ENCODE data around the gene RANBP10. TPM values are rescaled to one million over a fixed set of nuclear protein-coding genes. Genes with fewer than 3 reads are reported as not detected.

The RANBP10 gene
- total and polyA plus RNA-seq, 7 donors = 4.2 to 15.5 (median 7.5) TPM

- H3K4me1 ChIP-seq = no peaks in the 10 kb centered on the region
- DNase-seq = no peak
- TF ChIP-seq EP300 (IDR thresholded peaks at IDR 0.05) (no peak), POLR2AphosphoS5 (IDR thresholded peaks at IDR 0.05) (no peak), POLR2A (IDR thresholded peaks at IDR 0.05) (no peak), CTCF (IDR thresholded peaks at IDR 0.05) (no peak)
- H3K27ac ChIP-seq = no peak overlapping the region
- H3K4me3 ChIP-seq = no peak overlapping the region
- no peaks in the 10 kb centered on the region for H3K27me3 ChIP-seq
- H3K36me3 ChIP-seq = peaks cover 0 to 6% (median 2%) of the 10 kb centered on the region in 4 donors
- intact Hi-C loops (cut with DNase I) = no loop called here
- WGBS, 2 donors = 91 to 94% methylated on average over 6 of the region's 6 CpGs
- no peaks in the 10 kb centered on the region for H3K9me3 ChIP-seq
Measured at GRCh38 chr16:67750466-67750865, 55.9 kb downstream of the RANBP10 start.

- no peak for DNase-seq
- Histone ChIP-seq H3K4me3 (no peak overlapping the region), H3K27me3 (no peaks in the 10 kb centered on the region), H3K4me1 (no peaks in the 10 kb centered on the region), H3K9me3 (no peaks in the 10 kb centered on the region), H3K36me3 (peaks cover 0 to 9% (median 2%) of the 10 kb centered on the region in 4 donors), H3K27ac (no peak overlapping the region)
- TF ChIP-seq CTCF (IDR thresholded peaks at IDR 0.05) (no peak), POLR2A (IDR thresholded peaks at IDR 0.05) (no peak), POLR2AphosphoS5 (IDR thresholded peaks at IDR 0.05) (no peak), EP300 (IDR thresholded peaks at IDR 0.05) (no peak)
- intact Hi-C loops (cut with DNase I) = no loop called here
- 90 to 95% methylated on average over 3 of the region's 3 CpGs for WGBS, 2 donors
Measured at GRCh38 chr16:67749436-67750078, 56.8 kb downstream of the RANBP10 start.

DNA sequence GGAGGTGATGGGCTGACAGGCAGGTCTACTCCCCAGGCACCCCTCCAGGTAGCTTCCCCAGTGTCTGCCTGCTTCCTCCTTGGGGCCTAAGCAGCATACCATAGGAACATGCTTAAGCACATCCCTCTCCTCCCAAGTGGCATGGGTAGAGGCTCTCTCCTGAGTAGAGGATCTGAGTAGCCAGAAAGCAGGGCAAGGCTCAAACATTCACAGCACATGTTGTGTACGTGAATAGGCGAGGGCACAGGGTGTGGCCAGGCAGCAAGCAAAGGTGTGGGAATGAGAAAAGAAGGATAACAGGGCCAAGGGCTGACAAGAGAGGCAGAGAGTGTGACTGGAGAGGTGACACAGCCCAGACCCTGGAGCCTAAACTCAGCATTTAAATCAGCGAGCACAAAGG is 57.5 kb downstream of the RANBP10 start:
- H3K4me3 ChIP-seq = no peak overlapping the region
- no peak for DNase-seq
- no peak for TF ChIP-seq POLR2AphosphoS5 (IDR thresholded peaks at IDR 0.05)
- no peak for TF ChIP-seq CTCF (IDR thresholded peaks at IDR 0.05)
- TF ChIP-seq EP300 (IDR thresholded peaks at IDR 0.05) = no peak
- no peak for TF ChIP-seq POLR2A (IDR thresholded peaks at IDR 0.05)
- no peaks in the 10 kb centered on the region for H3K4me1 ChIP-seq
- intact Hi-C loops (cut with DNase I) = no loop called here
- no peaks in the 10 kb centered on the region for H3K9me3 ChIP-seq
- H3K27ac ChIP-seq = no peak overlapping the region
- H3K36me3 ChIP-seq = peaks cover 3 to 12% (median 4%) of the 10 kb centered on the region in 4 donors
- no peaks in the 10 kb centered on the region for H3K27me3 ChIP-seq
- WGBS, 2 donors = 48 to 78% methylated on average over 3 of the region's 3 CpGs

GRCh38 chr16:67746846-67747245 is 59.5 kb downstream of the RANBP10 start:
- no peak overlapping the region for H3K4me3 ChIP-seq
- intact Hi-C loops (cut with DNase I) = no loop called here
- TF ChIP-seq POLR2AphosphoS5 (IDR thresholded peaks at IDR 0.05) = no peak
- TF ChIP-seq EP300 (IDR thresholded peaks at IDR 0.05) = no peak
- no peak for TF ChIP-seq POLR2A (IDR thresholded peaks at IDR 0.05)
- TF ChIP-seq CTCF (IDR thresholded peaks at IDR 0.05) = no peak
- H3K27me3 ChIP-seq = no peaks in the 10 kb centered on the region
- H3K9me3 ChIP-seq = no peaks in the 10 kb centered on the region
- no peak for DNase-seq
- H3K4me1 ChIP-seq = no peaks in the 10 kb centered on the region
- peaks cover 9 to 30% (median 14%) of the 10 kb centered on the region in 4 donors for H3K36me3 ChIP-seq
- no peak overlapping the region for H3K27ac ChIP-seq

GRCh38 chr16:67741118-67741517 is 65.2 kb downstream of the RANBP10 start:
- H3K27ac ChIP-seq = no peak overlapping the region
- no peak for DNase-seq
- no peak overlapping the region for H3K4me3 ChIP-seq

More at GRCh38 chr16:67741118-67741517, 65.2 kb downstream of the RANBP10 start:
- WGBS, 2 donors = 88 to 92% methylated on average over 4 of the region's 4 CpGs
- Histone ChIP-seq H3K9me3 (no peaks in the 10 kb centered on the region), H3K36me3 (peaks cover 9 to 46% (median 16%) of the 10 kb centered on the region in 4 donors), H3K27me3 (no peaks in the 10 kb centered on the region), H3K4me1 (no peaks in the 10 kb centered on the region)
- intact Hi-C loops (cut with DNase I) = no loop called here
- TF ChIP-seq EP300 (IDR thresholded peaks at IDR 0.05) = no peak
- no peak for TF ChIP-seq POLR2AphosphoS5 (IDR thresholded peaks at IDR 0.05)
- TF ChIP-seq POLR2A (IDR thresholded peaks at IDR 0.05) = no peak
- no peak for TF ChIP-seq CTCF (IDR thresholded peaks at IDR 0.05)
